Liver (tissue), 9 donors: ENCODE data around the gene S100A1. TPM values are rescaled to one million over a fixed set of nuclear protein-coding genes. Genes with fewer than 3 reads are reported as not detected.
A peak's percentile ranks its signal among the peaks of the same experiment; 100 is the strongest.

Experiments
- DNase-seq: peaks from one replicate; pipeline ENCODE4 v3.0.0-alpha.2; 2017; ENCODE audit warnings: low spot score
- H3K27ac ChIP-seq, 2 donors: one replicate each; pipeline ENCODE4 v1.7.0; 2013; ENCODE audit warnings: inconsistent platforms in 2 of 2, low read length in 2 of 2, control low read depth in 1 of 2, low read depth in 1 of 2, mild to moderate bottlenecking in 1 of 2
- H3K27me3 ChIP-seq, 4 donors: one replicate each; pipeline versions ENCODE4 v1.6.1 to v1.7.0; 2013; ENCODE audit warnings: low read length in 3 of 4, inconsistent platforms in 1 of 4, mild to moderate bottlenecking in 1 of 4, moderate library complexity in 1 of 4; ENCODE audit not compliant: control insufficient read depth in 4 of 4, insufficient read depth in 4 of 4
- H3K36me3 ChIP-seq, 4 donors: one replicate each; pipeline versions ENCODE4 v1.6.1 to v1.7.0; 2013; ENCODE audit warnings: low read length in 3 of 4, mild to moderate bottlenecking in 3 of 4, low read depth in 1 of 4, moderate library complexity in 1 of 4; ENCODE audit not compliant: control insufficient read depth in 4 of 4, insufficient read depth in 3 of 4
- H3K4me1 ChIP-seq, 4 donors: one replicate each; pipeline versions ENCODE4 v1.6.1 to v1.7.0; 2013; ENCODE audit warnings: low read length in 3 of 4, mild to moderate bottlenecking in 3 of 4, moderate library complexity in 1 of 4; ENCODE audit not compliant: control insufficient read depth in 4 of 4, insufficient read depth in 4 of 4
- H3K4me3 ChIP-seq, 3 donors: one replicate each; pipeline versions ENCODE4 v1.6.1 to v1.7.0; 2013; ENCODE audit warnings: low read length in 3 of 3, control low read depth in 1 of 3, low read depth in 1 of 3, mild to moderate bottlenecking in 1 of 3
- H3K9ac ChIP-seq, 2 donors: one replicate each; pipeline ENCODE4 v1.7.0; 2013; ENCODE audit warnings: low read length in 2 of 2, mild to moderate bottlenecking in 2 of 2, moderate library complexity in 2 of 2, control low read depth in 1 of 2, low read depth in 1 of 2
- H3K9me3 ChIP-seq, 4 donors: one replicate each; pipeline versions ENCODE4 v1.6.1 to v1.7.0; 2013; ENCODE audit warnings: low read length in 3 of 4; ENCODE audit not compliant: control insufficient read depth in 4 of 4
- FOXA1 ChIP-seq: IDR thresholded peaks from 2 replicates; pipeline ENCODE4 v1.6.1; 2016; ENCODE audit warnings: antibody characterized with exemption
- GABPA ChIP-seq, 2 donors: IDR thresholded peaks in 1 of 2; conservative IDR thresholded peaks in 1 of 2; 2 replicates each; pipeline ENCODE4 v1.6.1; 2016; ENCODE audit warnings: antibody characterized with exemption in 2 of 2, mild to moderate bottlenecking in 1 of 2, moderate library complexity in 1 of 2
- JUND ChIP-seq, 2 donors: IDR thresholded peaks; 2 replicates each; pipeline ENCODE4 v1.6.1; 2016; ENCODE audit warnings: antibody characterized with exemption in 2 of 2
- RXRA ChIP-seq, 2 donors: IDR thresholded peaks; 2 replicates each; pipeline ENCODE4 v1.6.1; 2017 to 2018; ENCODE audit warnings: antibody characterized with exemption in 2 of 2, mild to moderate bottlenecking in 1 of 2
- YY1 ChIP-seq: IDR thresholded peaks from 2 replicates; pipeline ENCODE4 v1.6.1; 2016; ENCODE audit warnings: antibody characterized with exemption, mild to moderate bottlenecking
- WGBS: extraction: QIAGEN DNeasy Blood & Tissue Kit; methylation state at CpG from one replicate; pipeline ENCODE4 v1.1.7; 2013; 5-methylcytosine and 5-hydroxymethylcytosine counted together
- polyA plus RNA-seq, 2 donors: library from polyadenylated mRNA; stranded (reverse) in 1 of 2; unstranded in 1 of 2; fragments of 200-250 nt in 1 of 2; fragments of >200 nt in 1 of 2; fragmentation: Nextera tagmentation in 1 of 2; extraction: Ambion mirVana in 1 of 2; gene quantifications; one replicate each; pipeline versions ENCODE4 v1.2.1 to v1.2.3, GENCODE V29; 2013 to 2015
- total RNA-seq, 2 donors: library from RNA; depleted of rRNA; stranded (reverse); fragments of >200 nt; gene quantifications; one replicate each; pipeline ENCODE4 v1.2.3, GENCODE V29; 2014
- TF ChIP-seq, protein P1 (sequence below): IDR thresholded peaks from 2 replicates; pipeline ENCODE4 v1.6.1; 2016; ENCODE audit warnings: antibody characterized with exemption
- TF ChIP-seq, protein P2 (sequence below): fragments of 150-350 bp; IDR thresholded peaks from 2 replicates; pipeline ENCODE4 v1.5.1; 2017; ENCODE audit warnings: improper control_type of control experiment, low read depth, low read length; ENCODE audit not compliant: missing input control
- TF ChIP-seq, protein P3 (sequence below): IDR thresholded peaks from 2 replicates; pipeline ENCODE4 v1.6.1; 2016; ENCODE audit warnings: antibody characterized with exemption
- donor health status: healthy.
- donor health status: healthy.
- donor health status: healthy.
- donor health status: healthy.
- donor health status: healthy.

The S100A1 gene
- total RNA-seq (under 1 TPM; 0.33 TPM), polyA plus RNA-seq (under 1 TPM; 0.21 to 0.25 TPM)

DNA sequence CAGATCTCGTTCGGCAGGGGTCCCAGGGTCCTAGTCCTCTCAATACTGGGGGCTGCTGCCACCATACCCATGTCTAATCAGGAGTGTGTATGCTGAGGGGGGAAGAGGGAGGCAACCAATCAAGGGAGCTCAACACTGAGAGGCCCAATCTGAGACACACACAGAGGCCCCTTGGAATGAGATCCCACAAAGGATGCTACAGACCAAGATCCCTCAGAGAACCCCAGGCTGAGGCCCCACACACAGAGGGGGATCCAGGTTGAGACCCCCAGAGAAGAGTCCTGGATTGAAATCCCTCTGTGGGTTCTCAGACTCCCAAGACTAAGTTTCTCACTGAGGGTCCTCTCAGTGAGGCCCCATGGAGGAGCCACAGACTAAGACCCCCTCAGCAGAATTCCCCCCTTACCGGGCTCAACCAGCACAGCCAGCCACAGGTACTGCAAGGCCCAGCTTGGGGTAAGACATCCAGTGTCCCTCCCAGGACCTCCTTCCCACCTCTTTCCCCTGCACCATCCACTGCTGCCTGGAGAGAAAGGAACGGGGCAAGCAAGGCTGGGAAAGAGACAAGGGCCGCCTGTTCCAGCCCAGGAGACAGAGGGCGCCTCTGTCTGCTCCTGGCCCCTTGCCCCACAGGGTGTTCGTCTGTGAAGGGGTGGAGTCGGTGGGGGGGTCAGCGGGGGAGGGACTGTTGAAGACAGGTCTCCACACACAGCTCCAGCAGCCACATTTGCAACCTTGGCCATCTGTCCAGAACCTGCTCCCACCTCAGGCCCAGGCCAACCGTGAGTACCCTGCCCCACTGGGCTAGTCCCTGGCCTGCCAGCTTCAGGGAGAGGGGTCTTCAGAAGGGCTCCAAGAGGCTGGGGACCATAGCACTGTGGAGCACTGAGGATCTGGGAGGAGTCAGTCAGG is at the start of gene S100A1:
Gene S100A1, plus strand, starts transcription at position 720 of the 912 bp plus-strand sequence. CDS start 2,088 bp downstream, outside the sequence.
- H3K4me3 ChIP-seq = peak within 1 kb of the TSS; percentile 37 to 63 (median 43)
- H3K36me3 ChIP-seq = no peaks in the 10 kb centered on the region
- TF ChIP-seq, protein P1, sequence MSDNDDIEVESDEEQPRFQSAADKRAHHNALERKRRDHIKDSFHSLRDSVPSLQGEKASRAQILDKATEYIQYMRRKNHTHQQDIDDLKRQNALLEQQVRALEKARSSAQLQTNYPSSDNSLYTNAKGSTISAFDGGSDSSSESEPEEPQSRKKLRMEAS = no peak
- TF ChIP-seq, protein P2, sequence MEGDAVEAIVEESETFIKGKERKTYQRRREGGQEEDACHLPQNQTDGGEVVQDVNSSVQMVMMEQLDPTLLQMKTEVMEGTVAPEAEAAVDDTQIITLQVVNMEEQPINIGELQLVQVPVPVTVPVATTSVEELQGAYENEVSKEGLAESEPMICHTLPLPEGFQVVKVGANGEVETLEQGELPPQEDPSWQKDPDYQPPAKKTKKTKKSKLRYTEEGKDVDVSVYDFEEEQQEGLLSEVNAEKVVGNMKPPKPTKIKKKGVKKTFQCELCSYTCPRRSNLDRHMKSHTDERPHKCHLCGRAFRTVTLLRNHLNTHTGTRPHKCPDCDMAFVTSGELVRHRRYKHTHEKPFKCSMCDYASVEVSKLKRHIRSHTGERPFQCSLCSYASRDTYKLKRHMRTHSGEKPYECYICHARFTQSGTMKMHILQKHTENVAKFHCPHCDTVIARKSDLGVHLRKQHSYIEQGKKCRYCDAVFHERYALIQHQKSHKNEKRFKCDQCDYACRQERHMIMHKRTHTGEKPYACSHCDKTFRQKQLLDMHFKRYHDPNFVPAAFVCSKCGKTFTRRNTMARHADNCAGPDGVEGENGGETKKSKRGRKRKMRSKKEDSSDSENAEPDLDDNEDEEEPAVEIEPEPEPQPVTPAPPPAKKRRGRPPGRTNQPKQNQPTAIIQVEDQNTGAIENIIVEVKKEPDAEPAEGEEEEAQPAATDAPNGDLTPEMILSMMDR = peak; percentile 24
- peak within 1 kb of the TSS; percentile 59 to 79 for H3K27ac ChIP-seq
- H3K27me3 ChIP-seq = no peaks in the 10 kb centered on the region
- peak within 1 kb of the TSS; percentile 50 to 91 for H3K9ac ChIP-seq
- DNase-seq = no peak
- 58% methylated on average over 10 of the region's 10 CpGs for WGBS
- H3K4me1 ChIP-seq = peaks cover 7 to 23% (median 16%) of the 10 kb centered on the region in 4 donors
- H3K9me3 ChIP-seq = no peaks in the 10 kb centered on the region

GRCh38 chr1:153578490-153578889 is 49.7 kb upstream of the S100A1 start:
- Histone ChIP-seq H3K36me3 (no peaks in the 10 kb centered on the region), H3K4me1 (no peaks in the 10 kb centered on the region), H3K27ac (no peak overlapping the region), H3K4me3 (no peak overlapping the region), H3K9ac (no peak overlapping the region), H3K9me3 (no peaks in the 10 kb centered on the region), H3K27me3 (no peaks in the 10 kb centered on the region)
- TF ChIP-seq, protein P3, sequence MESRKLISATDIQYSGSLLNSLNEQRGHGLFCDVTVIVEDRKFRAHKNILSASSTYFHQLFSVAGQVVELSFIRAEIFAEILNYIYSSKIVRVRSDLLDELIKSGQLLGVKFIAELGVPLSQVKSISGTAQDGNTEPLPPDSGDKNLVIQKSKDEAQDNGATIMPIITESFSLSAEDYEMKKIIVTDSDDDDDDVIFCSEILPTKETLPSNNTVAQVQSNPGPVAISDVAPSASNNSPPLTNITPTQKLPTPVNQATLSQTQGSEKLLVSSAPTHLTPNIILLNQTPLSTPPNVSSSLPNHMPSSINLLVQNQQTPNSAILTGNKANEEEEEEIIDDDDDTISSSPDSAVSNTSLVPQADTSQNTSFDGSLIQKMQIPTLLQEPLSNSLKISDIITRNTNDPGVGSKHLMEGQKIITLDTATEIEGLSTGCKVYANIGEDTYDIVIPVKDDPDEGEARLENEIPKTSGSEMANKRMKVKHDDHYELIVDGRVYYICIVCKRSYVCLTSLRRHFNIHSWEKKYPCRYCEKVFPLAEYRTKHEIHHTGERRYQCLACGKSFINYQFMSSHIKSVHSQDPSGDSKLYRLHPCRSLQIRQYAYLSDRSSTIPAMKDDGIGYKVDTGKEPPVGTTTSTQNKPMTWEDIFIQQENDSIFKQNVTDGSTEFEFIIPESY = no peak
- TF ChIP-seq GABPA (IDR thresholded peaks at IDR 0.05 in 1 of 2, conservative IDR thresholded peaks at IDR 0.05 in 1 of 2) = no peak
- TF ChIP-seq, protein P1 = no peak
- TF ChIP-seq FOXA1 = no peak
- TF ChIP-seq RXRA (IDR thresholded peaks at IDR 0.05) = no peak
- TF ChIP-seq, protein P2 = no peak
- TF ChIP-seq JUND (IDR thresholded peaks at IDR 0.05) = no peak
- no peak for TF ChIP-seq YY1
- no peak for DNase-seq
